HTR-8/SVneo (cell line): ENCODE results near the gene ABHD8.
"Not testable (repeated sequence)": the region's sequence is repeated elsewhere in the genome, so short reads cannot be mapped to it uniquely, and the experiment has no call there.

Experiments
- DNase-seq: peaks from one replicate; pipeline ENCODE4 v3.0.0; 2011; ENCODE audit warnings: low spot score, mixed read lengths; ENCODE audit not compliant: insufficient read length
- FAIRE-seq: peaks from 2 replicates; lab custom pipeline; 2011; peaks lifted over from hg19 to GRCh38; lab: Jason Lieb, UNC

ABHD8 gene

DNA sequence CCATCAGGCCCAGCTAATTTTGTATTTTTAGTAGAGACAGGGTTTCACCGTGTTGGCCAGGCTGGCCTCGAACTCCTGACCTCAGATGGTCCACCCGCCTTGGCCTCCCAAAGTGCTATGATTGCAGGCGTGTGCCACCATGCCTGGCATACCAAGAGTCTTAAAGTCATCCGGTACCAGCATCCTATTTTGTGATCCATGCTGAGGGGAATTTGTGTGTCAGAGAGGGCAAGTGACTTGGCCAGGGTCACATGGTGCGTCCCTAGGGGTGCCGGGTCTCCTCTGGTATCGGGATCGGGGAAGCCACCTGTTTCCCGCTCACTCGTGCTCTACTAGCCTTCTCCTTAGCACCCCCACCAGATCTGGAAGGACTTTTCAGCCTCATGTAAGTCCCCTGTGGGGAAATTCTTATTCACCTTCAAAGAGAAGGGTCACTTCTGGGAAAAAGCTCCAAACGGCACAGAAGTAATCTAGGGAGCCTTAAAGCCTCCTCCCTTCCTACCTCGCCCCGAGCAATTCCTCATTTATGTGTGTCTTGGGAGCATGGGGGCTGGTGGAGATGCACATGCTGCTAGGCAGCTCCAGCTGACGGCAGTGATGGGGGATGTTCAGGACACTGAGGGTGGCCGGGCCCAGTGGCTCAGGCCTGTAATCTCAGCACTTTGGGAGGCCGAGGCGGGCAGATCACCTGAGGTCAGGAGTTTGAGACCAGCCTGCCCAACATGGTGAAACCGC is 27.6 kb downstream of the ABHD8 start:
- no peak for FAIRE-seq
- DNase-seq: no peak

DNA sequence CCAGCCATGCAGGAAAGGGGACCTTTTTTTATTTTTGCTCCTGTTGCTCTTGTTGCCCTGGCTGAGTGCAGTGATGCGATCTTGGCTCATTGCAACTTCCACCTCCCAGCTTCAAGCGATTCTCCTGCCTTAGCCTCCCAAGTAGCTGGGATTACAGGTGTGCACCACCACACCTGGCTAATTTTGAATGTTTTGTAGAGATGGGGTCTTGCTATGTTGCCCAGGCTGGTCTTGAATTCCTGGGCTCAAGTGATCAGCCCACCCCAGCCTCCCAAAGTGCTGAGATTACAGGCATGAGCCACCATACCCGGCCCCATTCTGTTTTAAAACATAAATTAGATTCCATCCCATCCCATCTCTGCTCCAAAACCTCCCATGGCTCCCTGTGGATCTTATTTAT is 28.3 kb downstream of the ABHD8 start:
- FAIRE-seq, DNase-seq: not testable (repeated sequence)

DNA sequence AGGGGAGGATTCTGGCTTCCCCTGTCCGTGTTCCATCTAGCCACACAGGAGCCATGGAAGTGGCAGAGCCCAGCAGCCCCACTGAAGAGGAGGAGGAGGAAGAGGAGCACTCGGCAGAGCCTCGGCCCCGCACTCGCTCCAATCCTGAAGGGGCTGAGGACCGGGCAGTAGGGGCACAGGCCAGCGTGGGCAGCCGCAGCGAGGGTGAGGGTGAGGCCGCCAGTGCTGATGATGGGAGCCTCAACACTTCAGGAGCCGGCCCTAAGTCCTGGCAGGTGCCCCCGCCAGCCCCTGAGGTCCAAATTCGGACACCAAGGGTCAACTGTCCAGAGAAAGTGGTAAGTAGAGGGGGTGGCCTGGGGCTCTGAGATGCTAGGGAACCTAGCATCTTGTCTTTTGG is 34.5 kb downstream of the ABHD8 start:
- FAIRE-seq (no peak), DNase-seq (no peak)

- DNase-seq (peak; percentile 99), FAIRE-seq (peak; percentile 73)
Measured at GRCh38 chr19:17266975-17267788, 36.0 kb downstream of the ABHD8 start, which contains the start of gene BABAM1. Gene BABAM1, plus strand, starts transcription at chr19:17267443. Its CDS starts 1,364 bp downstream, at chr19:17268807.

DNA sequence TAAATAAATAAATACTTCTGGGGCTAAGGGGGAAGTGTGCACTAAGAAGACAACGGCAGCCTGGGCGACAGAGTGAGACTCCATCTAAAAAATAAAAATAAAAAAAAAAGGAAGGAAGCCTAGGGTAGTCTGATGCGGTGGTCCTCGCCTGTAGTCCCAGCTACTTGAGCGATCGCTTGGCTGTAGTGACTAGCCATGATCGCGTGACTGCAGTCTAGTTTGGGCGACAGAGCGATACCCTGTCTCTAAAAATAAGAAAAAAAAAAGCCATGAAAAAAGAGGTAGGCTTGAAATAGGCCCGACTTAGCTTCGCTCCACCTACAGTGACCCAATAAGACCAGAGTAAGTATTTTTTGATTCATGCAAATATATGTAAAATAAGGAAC is 36.6 kb downstream of the ABHD8 start:
- FAIRE-seq (no peak), DNase-seq (no peak)

GRCh38 chr19:17266026-17266425 is 37.2 kb downstream of the ABHD8 start:
- no peak for DNase-seq

GRCh38 chr19:17264641-17264979 is 38.6 kb downstream of the ABHD8 start, which contains the start of gene USHBP1:
Gene USHBP1, minus strand, starts transcription at chr19:17264745. Its CDS starts 446 bp downstream, at chr19:17264299.
- FAIRE-seq: no peak
- DNase-seq: no peak

More at GRCh38 chr19:17266026-17266425, 37.2 kb downstream of the ABHD8 start:
- FAIRE-seq: no peak

- FAIRE-seq: no peak
- no peak for DNase-seq
Measured at GRCh38 chr19:17263712-17264640, 39.2 kb downstream of the ABHD8 start.

DNA sequence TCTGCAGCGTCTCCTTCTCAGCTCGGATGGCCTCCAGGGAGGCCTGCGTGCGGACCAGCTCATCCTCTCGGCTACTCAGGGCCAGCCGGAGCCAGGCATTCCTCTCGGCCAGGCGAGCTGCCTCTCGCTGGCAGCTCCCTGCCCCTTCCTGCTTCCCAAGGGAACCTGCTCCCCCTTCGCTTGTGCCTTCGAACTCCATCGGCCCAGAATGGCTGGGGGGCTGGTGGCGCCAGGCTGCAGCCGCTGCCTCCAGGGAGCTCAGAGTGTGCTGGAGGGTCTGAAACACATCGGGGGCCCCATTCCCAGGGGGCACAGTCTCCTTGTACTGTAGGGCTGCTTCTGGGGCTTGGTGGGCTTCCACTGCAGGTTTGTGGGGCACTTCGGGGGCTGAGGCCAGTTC is 40.7 kb downstream of the ABHD8 start:
- FAIRE-seq: no peak

GRCh38 chr19:17260842-17261325 is 42.3 kb downstream of the ABHD8 start:
- DNase-seq (peak; percentile 89), FAIRE-seq (peak; percentile 65)

More for the DNA sequence above, 40.7 kb downstream of the ABHD8 start:
- DNase-seq: no peak

DNA sequence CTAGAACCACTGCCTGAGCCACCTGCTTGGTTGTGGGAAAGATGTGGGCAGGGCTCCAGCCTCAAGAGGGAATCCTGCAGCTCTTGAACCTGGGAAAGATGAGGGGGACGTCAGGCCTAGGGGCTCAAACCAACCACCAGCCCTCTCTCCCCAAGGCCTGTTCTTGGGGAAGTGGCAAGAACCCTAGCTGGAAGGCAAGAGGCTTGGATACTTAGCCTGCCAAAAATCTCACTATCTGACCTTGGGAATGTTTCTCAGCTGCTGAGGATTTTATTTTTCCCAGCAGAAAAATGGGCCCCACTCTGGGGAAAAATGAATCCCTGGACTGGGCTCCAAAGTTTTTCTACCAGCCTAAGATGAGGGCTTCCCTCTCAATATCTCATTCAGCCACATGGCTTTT is 43.3 kb downstream of the ABHD8 start:
- FAIRE-seq: no peak

GRCh38 chr19:17259118-17259780 is 44.0 kb downstream of the ABHD8 start:
- no peak for DNase-seq
- FAIRE-seq: no peak

More for the DNA sequence above, 43.3 kb downstream of the ABHD8 start:
- DNase-seq: no peak

GRCh38 chr19:17256130-17256529 is 47.1 kb downstream of the ABHD8 start:
- DNase-seq (no peak), FAIRE-seq (no peak)

DNA sequence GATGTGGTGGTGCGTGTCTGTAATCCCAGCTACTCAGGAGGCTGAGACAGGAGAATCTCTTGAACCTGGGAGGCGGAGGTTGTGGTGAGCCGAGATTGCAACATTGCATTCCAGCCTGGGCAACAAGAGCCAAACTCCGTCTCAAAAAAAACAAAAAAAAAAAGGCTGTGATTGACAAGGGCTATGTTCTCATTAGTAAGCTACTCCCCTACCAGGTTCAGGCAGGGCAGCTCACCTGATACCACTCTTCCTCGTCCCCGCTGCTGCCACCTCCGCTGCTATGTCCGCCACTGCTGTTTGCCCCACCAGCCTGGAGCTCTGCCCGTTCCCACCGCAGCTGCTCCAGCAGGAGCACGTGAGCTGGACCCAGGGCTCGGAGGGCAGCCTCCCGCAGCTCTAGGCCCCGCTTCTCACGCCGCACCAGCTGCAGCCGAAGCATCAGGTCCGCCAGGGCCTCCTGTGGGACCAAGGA is 48.0 kb downstream of the ABHD8 start:
- no peak for FAIRE-seq
- no peak for DNase-seq

DNA sequence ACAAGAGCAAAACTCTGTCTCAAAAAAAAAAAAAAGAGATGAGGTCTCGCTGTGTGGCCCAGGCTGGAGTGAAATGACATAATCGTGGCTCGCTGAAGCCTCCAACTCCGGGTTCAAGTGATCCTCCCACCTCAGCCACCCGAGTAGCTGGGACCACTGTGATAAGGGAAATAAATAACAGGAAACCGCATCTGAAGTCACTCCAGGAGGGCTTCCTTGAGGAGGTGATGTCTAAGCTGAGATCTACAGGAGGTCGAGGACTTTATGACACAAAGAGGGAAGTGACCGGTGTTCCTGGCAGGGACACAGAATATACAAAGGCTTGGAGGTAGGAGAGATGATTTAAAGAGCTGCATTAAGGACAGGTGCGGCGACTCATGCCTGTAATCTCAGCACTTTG is 48.6 kb downstream of the ABHD8 start:
- FAIRE-seq (no peak), DNase-seq (no peak)

DNA sequence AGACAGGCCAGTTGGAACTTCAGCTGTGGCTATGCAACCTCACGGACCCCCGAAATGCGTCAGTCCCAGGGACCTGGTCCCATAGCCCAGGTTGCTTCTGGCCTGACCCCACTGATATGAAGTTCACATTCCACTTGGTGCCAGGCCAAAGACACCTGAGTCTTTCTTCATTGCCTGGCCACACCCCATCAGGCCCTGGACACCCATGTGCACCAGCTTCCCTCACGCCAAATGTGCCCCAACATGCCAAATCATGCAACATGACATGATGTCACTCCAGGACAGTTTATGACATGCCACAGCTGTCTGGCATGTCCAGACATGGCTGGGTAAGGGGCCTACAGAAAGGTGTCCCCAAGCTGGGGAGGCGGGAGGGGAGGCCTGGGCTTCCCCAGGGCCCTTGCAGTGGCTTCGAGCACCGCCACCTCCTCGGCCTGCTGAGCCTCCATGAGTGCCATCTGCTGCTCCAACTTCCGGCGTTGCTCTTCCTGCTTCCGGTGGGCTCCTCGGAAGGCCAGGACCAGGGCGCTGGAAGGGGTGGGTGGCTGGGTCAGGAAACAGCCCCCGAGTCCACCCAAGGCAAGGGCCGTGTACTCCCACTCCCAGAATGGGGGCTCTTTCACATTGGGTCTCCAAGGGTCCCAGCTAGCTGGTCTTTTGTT is 53.2 kb downstream of the ABHD8 start:
- DNase-seq: no peak
- FAIRE-seq: peak; percentile 84

DNA sequence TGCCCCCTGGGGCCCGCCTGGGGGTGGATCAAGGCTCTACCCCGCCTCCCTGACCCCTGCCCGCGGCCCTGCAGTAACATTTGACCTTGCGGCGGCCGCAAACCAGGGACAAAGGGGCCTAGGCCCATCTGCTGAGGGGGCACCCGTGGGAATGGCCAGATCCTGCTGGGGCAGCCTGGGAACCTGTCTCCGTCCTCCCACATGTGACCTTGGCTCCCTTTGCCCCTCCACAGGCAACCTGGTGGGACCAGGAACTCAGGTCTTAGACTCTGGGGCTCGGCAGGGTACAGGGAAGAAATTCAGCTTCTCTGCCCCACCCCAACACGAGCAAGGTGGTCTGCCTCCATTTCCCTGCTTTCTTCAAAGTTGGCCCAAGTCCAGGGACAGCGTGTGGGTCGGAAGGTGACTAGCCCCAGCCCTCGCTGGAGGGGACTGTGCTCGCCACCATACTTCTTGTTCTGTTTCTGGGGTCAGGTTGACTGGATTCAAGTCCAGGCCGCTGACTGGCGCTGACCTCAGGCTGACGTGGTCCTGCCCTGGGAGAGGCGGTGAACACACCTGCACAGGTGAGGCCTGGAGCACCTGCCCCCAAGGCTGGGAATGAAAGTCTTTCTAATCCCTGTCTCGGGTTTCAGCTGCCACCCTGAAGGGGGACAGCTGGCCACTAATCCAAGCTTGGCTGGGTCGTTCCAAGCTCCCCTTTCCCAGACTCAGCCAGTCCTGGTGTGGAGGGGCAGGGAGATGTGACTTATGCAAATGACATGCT is 55.0 kb downstream of the ABHD8 start:
- DNase-seq: no peak
- FAIRE-seq: peak; percentile 73
